LNCaP clone FGC (cell line): ENCODE data around the gene PIAS3.
A peak's percentile ranks its signal among the peaks of the same experiment; 100 is the strongest.

Experiments used
- DNase-seq: peaks from one replicate; pipeline ENCODE4 v3.0.0-alpha.2; 2011; ENCODE audit warnings: low read depth
- H3K4me3 ChIP-seq: 2 replicates; pipeline ENCODE4 v1.5.1; 2011; ENCODE audit warnings: mild to moderate bottlenecking, low read depth, low read length, control low read depth
- CTCF ChIP-seq: IDR thresholded peaks from 2 replicates; pipeline ENCODE4 v1.5.1; 2012; ENCODE audit warnings: mild to moderate bottlenecking; ENCODE audit not compliant: control insufficient read depth, insufficient read depth; ENCODE audit errors: extremely low read depth

PIAS3 gene

DNA sequence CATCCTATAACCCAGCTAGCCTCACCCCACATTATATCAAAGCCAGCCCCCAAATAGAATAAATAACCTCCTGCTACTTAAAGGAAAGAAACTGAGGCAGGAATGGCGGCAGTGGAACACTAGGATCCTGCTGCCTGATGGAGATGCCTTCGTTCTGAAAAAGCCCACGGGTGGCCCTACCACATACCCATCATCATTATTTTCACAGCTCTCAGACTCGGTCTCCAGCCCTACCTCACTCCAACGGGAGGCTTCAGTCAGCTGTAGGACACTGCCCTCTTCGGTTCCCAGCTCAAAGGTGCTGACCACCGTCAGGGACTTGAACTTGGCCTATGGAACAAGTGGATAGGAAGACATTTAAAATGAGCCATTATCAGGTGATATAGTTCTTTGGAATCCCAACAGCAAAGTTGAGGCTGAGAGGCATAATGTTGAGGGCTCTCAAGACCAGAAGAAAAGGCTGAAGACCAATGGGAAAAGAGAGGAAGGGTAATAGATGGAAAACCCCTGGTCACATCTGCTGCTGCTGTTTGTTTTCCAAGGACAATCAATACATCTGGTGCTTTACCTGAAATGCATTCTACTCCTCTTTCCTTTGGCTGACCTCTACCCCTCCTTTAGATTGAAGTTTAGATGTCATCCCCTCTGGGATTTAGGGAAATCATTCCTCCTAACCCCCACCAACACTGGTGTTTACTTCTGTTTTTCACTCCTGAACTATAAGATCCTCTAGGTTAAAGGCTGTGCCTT is 34.6 kb upstream of the PIAS3 start:
- no peak overlapping the region for H3K4me3 ChIP-seq
- DNase-seq, result no peak
- no peak for TF ChIP-seq CTCF

DNA sequence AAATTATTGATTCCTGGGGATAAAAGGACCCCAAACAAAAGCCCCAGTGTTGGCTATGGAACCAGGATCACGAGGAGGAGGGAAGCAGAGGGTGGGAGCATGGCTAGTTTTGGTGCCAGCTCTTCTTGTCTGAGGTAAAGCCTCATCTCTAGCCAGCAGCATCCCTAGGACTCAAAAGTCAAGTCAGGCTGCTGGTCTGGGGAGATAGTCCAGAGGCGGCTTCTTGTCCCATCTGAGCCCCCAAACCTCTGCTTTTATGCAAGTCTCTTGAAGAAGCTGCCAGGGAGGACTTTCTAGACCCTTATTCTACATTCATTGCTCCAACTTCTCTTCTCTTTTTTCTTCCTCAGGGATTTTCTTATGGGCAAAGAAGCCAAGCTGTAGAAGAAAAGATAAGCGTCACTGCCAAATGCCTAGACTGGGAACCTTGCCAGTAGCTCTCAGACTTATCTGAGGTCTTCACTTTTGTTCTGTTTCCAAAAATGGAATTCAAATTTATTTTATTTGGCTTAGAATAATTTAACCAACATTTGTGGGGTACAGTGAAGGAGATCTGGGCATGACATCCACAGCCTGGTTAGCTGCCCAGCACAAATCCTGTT is 33.7 kb upstream of the PIAS3 start:
- peak overlapping the region; percentile 3; the same call in 1 of the 2 replicates for H3K4me3 ChIP-seq
- no peak for DNase-seq
- no peak for TF ChIP-seq CTCF

GRCh38 chr1:145891587-145892485 is 33.0 kb upstream of the PIAS3 start:
- peak; percentile 86 for TF ChIP-seq CTCF
- peak; percentile 95 for DNase-seq
- H3K4me3 ChIP-seq, result peak overlapping the region; percentile 26

DNA sequence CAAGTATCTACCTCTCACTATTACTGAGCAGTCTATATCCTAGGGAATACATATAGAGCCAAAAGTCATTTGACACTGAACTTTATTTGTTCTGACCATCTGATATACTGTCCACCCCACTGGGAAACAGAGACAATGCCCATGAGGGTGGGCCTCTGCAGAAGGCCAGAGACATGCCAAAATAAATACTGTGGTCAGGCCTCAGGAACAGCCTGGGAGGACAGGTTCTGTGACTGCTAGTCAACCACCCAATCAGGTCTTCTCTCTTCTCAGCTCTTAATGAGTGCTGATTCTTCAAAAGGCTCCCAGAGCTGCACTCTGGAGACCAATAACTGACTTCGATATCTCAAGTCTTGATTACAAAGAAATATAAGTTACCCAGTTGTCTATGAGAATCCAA is 32.3 kb upstream of the PIAS3 start:
- no peak for TF ChIP-seq CTCF
- peak; percentile 91 for DNase-seq
- H3K4me3 ChIP-seq, result peak overlapping the region; percentile 26

- DNase-seq, result no peak
- H3K4me3 ChIP-seq, result no peak overlapping the region
- TF ChIP-seq CTCF, result no peak
Observed at GRCh38 chr1:145889722-145890121, 30.8 kb upstream of the PIAS3 start.

DNA sequence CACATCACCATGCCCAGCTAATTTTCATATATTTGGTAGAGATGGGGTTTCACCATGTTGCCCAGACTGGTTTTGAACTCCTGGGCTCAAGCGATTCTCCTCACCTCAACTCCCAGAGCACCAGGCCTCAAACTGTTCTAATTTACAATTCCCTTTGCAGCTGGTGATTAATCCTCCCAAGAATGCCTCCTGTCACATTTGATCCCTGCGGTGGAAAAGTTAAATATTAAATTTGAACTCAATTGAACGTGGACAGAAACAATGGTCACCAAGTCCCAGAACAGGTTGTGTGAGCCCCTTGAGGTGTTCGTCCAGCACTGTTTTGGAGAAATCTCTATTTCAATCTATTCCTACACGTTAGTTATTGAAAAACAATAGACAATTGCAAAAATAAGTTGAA is 28.8 kb upstream of the PIAS3 start:
- no peak overlapping the region for H3K4me3 ChIP-seq
- no peak for DNase-seq
- no peak for TF ChIP-seq CTCF
